ENCODE measurements around the gene C19orf53. TPM values are rescaled to one million over a fixed set of nuclear protein-coding genes. Genes with fewer than 3 reads are reported as not detected.

The C19orf53 gene
- 41.0 TPM for total RNA-seq

DNA sequence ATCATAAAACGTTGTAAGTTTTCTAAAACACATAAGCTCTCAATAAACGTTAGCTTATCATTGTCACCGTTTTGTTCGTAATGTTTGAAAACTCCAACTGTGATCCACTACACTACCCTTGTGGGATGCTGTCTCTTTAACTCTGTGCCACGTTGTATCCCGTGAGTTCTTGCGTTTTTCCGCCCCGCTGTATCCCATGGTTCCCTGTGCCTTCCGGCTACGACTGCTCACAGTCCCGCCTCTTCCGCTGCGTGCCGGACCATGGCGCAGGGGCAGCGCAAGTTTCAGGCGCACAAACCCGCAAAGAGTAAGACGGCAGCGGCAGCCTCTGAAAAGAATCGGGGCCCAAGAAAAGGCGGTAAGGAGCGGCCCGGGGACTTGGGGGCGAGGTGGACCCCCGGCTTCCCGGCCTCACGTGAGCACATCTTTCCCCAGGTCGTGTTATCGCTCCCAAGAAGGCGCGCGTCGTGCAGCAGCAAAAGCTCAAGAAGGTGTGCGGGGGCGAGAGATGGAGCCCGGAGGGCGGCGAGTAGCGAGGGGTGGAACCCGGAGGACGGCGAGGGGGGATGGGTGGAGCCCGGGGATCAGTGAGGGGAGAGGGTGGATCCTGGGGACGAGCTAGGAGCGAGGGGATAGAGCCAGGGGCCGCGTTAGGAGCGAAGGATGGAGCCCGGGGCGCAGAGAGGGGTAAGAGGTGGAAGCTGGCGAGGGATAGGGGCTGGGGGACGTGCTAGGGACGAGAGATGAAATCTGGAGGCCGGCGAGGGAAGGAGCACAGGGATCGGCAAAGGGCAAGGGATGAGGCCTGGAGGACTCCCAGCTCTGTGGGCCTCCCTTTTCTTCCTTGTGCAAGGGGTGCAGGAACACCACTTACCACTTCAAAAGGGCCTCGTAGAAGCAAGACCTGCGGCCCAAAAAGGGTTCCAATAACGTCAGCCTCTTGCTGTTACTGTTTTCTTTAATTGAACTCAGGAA lies at the start of gene C19orf53:
TSS of gene C19orf53 (plus strand) at position 240 of the 975 bp plus-strand sequence. CDS start at position 262, 22 bp downstream.

DNA sequence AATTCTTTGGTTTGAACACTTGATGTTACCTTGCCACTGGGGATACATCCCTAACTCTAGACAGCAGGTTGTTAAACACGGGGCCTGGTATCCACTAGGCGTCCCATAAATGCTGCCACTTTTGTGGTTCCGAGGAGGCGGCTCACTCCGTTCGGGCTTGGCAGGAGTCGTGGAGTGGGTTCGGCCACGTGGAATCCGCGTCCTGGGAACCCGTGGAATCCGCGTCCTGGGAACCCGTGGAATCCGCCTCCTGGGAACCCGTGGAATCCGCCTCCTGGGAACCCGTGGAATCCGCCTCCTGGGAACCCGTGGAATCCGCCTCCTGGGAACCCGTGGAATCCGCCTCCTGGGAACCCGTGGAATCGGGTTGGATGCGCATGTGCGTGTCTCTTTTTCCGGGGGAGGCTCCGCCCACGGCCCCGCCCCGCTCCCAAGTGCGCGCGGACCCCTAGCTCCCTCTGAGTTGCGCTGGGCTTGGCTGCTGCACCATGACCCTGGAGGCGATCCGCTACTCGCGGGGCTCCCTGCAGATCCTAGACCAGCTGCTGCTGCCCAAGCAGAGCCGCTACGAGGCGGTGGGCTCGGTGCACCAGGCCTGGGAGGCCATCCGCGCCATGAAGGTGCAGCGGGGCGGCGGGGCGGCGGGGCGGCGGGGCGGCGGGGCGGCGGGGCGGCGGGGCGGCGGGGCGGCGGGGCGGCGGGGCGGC lies 10.0 kb upstream of the C19orf53 start, which contains the start of gene MRI1:
TSS of gene MRI1 (plus strand) at position 422 of the 707 bp plus-strand sequence. CDS start at position 489, 67 bp downstream.

DNA sequence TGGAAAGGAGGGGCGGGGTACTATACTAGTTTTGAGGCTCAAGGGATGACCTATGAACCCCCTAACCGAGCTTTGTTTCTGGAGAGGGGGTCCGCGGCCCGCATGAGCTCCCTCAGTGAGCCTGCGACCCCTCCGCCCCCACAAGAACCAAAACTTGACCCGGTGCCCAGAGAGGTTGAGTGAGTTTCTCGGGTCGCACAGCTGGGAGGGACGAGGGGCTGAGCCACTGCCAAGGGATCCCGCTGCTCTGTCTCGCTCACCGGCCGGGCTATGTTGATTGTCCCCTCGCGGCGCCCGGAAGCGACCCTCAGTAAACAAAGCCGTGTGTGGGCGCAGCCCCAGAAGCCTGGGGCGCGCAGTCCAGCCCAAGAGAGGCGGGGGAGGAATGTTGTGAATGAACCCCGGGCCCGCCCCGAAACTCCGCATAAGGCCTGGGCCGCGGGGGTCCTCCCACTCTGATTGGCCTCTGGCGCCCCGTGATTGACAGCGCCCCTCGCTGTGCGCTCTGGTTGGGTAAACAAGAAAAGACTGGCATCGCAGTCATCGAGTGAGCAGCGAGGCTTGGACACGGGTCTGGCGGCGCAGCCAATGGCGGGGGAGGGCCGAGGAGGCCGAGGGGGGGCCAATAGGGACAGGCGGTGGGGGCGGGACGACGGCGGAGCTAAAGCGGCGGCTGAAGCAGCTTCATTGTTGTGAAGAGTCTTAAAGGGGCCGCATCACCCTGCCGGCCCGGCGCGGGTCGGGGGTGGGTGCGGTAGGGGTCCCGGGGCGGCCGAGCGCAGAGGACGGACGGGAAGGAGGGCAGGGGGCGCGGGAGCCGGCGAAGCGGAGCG lies 20.7 kb downstream of the C19orf53 start, which contains the start of gene ZSWIM4:
TSS of gene ZSWIM4 (plus strand) at position 687 of the 833 bp plus-strand sequence. CDS start 206 bp downstream, outside the sequence.

Other genes starting within 250 kb of the C19orf53 start
- 57.1 TPM for gene MRI1, start 9.9 kb upstream of the C19orf53 start, total RNA-seq
- 29.1 TPM for gene ZSWIM4, start 21.0 kb downstream of the C19orf53 start, total RNA-seq
- 1.0 TPM for gene NANOS3, start 102.7 kb downstream of the C19orf53 start, total RNA-seq
- 5.5 TPM for gene BRME1, start 131.7 kb downstream of the C19orf53 start, total RNA-seq
- gene CC2D1A, start 131.7 kb downstream of the C19orf53 start, total RNA-seq: 19.2 TPM
- gene PODNL1, start 164.0 kb downstream of the C19orf53 start, total RNA-seq: 3.3 TPM
- gene DCAF15, start 178.1 kb downstream of the C19orf53 start, total RNA-seq: 11.7 TPM
- 10.4 TPM for gene RFX1, start 231.9 kb downstream of the C19orf53 start, total RNA-seq